NCI-H345 treated with DMSO at 0.1 percent for 48 hours (cell line): ENCODE measurements around the gene MCM7.

Source experiments
- DNase-seq: peaks from one replicate; lab custom pipeline; 2025; ENCODE audit not compliant: unreplicated experiment; lab: John Stamatoyannopoulos, UW

Gene MCM7

DNA sequence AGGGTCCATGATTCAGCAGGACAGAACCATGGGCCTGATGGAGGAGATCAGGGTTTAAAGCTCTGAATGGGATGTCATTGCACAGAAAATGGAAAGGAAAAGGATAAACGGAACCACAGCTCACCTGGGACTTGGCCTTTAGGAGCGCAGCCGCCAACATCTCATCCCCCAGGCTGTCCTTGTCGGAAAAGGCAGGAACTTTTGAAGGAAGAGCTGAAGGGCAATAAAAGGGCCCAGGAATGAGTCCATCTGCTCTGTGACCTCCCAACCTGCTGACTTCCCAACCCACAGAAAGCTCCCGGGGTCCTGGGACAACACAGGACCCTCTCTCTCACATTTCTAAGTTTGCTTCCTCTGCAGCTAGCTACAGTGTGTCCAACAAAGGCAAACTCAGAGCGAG lies 25.8 kb downstream of the MCM7 start:
- DNase-seq: no peak

- no peak for DNase-seq
Measured at GRCh38 chr7:100074841-100075240, 26.4 kb downstream of the MCM7 start.

DNA sequence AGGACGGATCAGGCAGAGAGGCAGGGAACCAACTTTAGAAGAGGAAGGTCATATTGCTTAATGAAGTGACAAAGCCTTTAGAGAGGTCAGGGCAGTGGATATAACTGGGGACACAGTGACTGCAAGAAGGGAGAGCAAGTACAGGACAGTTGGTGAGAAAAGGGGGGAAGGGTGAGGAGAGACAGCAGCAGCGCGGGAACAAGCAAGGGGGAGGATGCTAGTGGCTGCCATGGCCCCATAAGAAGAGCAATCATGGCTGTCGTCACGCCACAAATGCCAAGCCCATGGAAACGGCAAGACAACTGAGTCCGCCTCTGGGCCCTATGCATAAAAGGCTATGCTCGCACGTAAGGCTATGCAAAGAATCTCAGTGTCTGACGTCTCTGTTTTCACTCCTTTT lies 28.7 kb downstream of the MCM7 start:
- DNase-seq: no peak

- no peak for DNase-seq
Measured at GRCh38 chr7:100071018-100071723, 30.0 kb downstream of the MCM7 start.

DNA sequence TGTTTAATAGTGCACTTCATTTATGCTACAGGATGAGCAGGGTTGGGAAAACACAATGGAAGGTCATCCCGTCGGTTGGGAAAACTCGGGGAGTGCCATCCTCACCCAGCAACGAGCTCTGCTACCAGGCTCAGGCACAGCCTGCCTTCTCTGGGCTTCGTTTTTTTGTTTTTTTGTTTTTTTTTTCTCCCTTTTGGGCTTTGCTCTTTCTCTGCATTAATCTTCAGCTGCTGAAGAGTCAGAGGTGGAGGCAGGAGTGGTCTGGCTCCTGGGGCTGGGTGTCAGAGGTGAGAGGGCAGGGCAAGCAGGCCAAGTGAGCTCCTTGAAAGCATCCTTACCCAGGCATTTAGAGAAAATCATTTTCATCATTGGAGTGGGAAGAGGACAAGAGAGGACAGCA lies 31.2 kb downstream of the MCM7 start:
- no peak for DNase-seq

DNA sequence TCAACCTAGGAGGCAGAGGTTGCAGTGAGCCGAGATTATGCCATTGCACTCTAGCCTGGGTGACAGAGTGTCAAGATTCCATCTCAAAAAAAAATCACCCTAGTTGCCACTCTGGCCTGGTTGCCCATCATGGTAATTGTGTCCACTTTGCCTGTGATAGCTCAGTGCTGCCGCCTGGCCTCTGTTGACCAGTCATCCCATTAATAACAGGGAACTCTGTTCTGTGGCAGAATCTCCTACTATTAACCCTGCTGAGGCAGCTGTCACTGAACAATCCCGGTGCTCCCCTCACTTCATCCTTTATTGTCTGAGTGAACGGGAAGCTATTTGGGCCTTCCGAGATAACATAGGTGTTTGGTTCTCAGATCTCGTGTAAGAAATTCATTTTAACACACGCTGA lies 34.2 kb downstream of the MCM7 start:
- no peak for DNase-seq

- no peak for DNase-seq
Measured at GRCh38 chr7:100065452-100066186, 35.6 kb downstream of the MCM7 start.

DNA sequence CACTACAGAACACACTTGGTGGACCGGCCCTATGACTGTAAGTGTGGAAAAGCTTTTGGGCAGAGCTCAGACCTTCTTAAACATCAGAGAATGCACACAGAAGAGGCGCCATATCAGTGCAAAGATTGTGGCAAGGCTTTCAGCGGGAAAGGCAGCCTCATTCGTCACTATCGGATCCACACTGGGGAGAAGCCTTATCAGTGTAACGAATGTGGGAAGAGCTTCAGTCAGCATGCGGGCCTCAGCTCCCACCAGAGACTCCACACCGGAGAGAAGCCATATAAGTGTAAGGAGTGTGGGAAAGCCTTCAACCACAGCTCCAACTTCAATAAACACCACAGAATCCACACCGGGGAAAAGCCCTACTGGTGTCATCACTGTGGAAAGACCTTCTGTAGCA lies 37.0 kb downstream of the MCM7 start:
- DNase-seq: no peak

- DNase-seq: no peak
Measured at GRCh38 chr7:100063376-100063775, 37.8 kb downstream of the MCM7 start.

- no peak for DNase-seq
Measured at GRCh38 chr7:100061518-100062193, 39.5 kb downstream of the MCM7 start.

DNA sequence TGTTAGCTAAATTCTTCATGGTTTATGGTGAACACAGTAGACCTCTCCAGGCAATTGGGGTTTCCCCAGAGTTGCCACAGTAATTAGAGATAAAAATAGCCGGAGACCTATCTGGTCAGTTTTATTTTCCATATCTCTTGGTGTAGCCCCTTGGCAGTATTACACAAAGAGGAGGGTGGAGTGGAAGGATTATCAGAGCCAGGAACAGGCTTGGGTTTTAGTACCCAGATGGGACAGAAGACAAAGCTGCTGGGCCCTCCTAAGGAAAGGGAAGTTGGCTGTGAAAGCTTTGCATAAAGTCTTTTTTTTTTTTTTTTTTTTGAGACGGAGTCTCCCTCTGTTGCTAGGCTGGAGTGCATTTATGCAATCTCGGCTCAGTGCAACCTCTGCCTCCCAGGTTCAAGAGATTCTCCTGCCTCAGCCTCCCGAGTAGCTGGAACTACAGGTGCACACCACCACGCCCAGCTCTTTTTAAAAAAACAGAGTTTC lies 41.9 kb downstream of the MCM7 start:
- DNase-seq: no peak

DNA sequence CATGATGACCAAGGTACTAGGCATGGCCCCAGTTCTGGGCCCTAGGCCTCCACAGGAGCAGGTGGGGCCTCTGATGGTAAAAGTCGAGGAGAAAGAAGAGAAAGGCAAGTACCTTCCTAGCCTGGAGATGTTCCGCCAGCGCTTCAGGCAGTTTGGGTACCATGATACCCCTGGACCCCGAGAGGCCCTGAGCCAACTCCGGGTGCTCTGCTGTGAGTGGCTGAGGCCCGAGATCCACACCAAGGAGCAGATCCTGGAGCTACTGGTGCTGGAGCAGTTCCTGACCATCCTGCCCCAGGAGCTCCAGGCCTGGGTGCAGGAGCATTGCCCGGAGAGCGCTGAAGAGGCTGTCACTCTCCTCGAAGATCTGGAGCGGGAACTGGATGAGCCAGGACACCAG lies 44.2 kb downstream of the MCM7 start:
- no peak for DNase-seq

DNA sequence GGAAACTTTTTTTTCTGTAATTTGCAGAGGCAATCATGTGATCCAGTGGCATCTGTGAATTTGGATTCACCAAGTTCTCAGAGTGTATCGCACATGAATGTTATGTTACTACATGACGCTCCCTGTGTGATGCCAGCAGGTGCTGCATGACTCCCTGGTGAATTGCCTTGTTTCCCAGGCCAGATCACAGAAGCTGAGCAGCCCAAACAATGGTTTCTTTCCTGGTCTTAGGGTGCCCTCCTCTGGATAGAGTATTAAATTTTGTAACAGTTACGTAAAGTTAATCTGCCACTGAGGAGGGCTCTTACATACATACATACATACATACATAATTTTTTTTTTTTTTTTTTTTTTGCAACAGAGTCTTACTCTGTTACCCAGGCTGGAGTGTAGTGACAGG lies 48.0 kb downstream of the MCM7 start:
- peak; percentile 61 for DNase-seq

DNA sequence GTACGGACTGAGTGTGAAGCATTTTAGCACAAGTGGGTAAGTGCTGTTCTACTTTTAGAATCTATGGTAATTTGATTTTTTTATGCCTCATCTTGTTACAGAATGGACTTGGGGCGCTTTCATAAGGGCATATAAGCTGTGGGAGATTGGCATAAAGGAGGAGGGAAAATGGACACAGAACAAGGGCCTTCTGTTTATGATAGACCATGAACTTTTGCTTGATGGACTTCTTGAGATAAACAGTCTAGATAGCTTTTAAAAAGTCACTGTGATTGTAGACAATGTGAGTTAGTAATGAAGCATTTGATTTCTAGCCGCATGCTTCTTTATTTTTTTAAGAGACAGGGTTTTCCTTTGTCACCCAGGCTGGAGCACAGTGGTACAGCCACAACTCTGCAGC lies 49.6 kb downstream of the MCM7 start:
- no peak for DNase-seq

GRCh38 chr7:100049441-100050291 lies 51.5 kb downstream of the MCM7 start, which contains the start of gene ZSCAN21:
ZSCAN21 (plus strand) TSS chr7:100049774; CDS start chr7:100057007, 7,233 bp downstream.
- DNase-seq: peak; percentile 44

DNA sequence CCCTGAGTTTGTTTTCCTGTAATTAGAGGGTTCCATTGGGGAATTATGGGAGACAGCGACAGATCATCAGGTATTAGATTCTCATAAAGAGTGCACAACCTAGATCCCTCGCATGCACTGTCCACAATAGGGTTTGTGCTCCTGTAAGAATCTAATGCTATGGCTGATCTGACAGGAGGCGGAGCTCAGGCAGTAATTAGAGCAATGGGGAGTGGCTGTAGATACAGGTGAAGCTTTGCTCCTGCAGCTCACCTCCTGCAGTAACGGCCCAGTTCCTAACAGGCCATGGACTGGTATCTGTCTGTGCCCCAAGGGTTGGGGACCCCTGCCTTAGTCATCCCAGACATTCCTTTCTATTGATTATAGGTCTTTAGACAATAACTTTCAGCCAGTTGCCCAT lies 52.5 kb downstream of the MCM7 start:
- no peak for DNase-seq

DNA sequence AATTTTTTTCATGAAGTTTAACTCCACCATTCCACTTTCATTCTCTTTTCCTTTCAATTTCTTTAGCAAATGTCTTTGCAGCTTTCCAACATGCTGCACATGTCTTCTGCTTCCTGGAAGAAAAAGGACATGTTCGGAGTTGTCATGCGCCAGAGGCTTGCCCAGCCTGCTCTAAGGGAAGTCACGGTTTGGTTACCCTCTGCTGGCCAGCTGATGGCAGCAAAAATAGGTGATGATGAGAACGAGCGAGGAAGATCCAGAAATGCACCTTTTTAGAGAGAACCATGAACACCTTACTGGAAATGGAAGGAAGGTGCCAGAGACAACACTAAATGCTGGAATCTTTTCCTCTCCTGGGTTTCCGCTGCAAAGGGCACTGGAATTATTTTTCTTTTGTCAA lies 56.5 kb downstream of the MCM7 start:
- DNase-seq: no peak
